ENCODE measurements around the gene PHACTR1.
"Not testable (repeated sequence)": the region's sequence is repeated elsewhere in the genome, so short reads cannot be mapped to it uniquely, and the experiment has no call there.

The PHACTR1 gene

DNA sequence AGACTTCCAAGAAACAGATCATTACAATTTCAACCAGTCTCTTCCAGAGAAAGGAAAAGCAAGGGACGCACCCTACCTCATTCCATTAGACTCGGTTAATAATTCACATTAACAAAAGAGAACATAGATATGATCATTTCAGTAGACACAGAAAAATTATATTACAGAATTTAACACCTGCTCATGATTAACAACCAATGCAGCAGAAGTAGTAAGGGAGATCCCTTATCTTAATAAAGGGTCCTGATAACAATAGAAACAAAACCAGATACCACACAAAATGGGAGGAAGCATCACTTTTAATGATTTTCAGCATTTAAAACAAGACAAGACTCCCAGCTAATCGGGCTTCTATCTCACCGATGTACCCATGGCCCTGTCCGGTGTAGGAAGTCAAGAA, 396.8 kb downstream of the PHACTR1 start:
- Histone ChIP-seq H3K4me1 (ENCODE audit: insufficient read depth, low read length) (no peaks in the 10 kb centered on the region), H3K36me3 (ENCODE audit: insufficient read depth, low read length) (no peaks in the 10 kb centered on the region), H3K27me3 (ENCODE audit: insufficient read depth, low read length) (no peaks in the 10 kb centered on the region), H2AFZ (ENCODE audit: low read depth, low read length) (no peak overlapping the region), H3K9me3 (ENCODE audit: low read length) (no peaks in the 10 kb centered on the region), H3K4me3 (ENCODE audit: low read length) (no peak overlapping the region)

DNA sequence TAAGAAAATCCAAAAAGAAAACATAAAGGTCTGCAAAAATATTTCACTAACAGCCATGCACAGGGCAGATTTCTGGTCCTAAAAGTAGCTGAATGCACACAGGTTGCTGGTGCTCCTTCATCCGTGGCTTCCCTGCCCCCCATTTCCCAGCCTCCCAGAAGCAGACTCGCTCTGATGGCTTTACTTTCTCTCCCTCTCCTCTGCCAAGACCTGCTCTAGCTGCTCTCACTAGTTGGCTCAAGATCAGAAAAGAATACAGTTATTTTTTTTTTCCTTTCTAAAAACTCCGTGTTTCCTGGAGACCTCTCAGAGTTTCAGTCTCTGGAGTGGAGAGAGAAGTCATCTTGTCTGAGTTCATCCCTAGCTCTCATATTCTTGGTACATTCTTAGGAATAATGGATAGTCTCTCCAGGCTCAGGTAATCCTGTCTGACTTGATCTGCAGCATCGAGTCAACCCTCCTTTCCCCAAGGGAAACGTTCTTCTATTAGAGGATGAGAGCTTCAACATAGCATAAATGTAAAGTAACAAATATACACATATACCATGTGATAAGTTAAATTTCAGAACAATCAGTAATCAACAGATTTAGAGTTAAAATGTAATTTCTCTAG, 397.5 kb downstream of the PHACTR1 start:
- no peaks in the 10 kb centered on the region for H3K36me3 ChIP-seq (ENCODE audit: insufficient read depth, low read length)
- no peaks in the 10 kb centered on the region for H3K9me3 ChIP-seq (ENCODE audit: low read length)
- no peak overlapping the region for H2AFZ ChIP-seq (ENCODE audit: low read depth, low read length)
- H3K4me1 ChIP-seq (ENCODE audit: insufficient read depth, low read length) = no peaks in the 10 kb centered on the region
- no peaks in the 10 kb centered on the region for H3K27me3 ChIP-seq (ENCODE audit: insufficient read depth, low read length)
- no peak overlapping the region for H3K4me3 ChIP-seq (ENCODE audit: low read length)

DNA sequence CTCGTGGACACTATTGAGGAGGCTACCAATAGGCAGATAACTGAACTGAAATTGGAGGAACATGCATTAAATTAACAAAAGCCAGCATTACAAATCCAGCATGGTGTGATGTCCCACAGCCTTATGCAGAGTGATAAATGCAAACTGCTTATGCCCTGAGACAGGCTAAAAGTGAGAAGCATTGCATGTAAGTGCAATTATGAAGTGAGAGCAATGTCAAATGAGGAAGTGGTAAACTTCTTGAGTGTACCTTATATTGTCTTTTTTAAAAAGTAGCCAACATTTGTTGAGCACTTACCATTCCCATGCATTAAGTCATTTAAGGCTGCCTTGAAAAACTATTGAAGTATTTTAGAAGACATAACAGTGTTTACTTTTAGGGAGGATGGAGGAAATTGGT, 399.6 kb downstream of the PHACTR1 start:
- no peak overlapping the region for H3K4me3 ChIP-seq (ENCODE audit: low read length)
- no peaks in the 10 kb centered on the region for H3K27me3 ChIP-seq (ENCODE audit: insufficient read depth, low read length)
- H3K36me3 ChIP-seq (ENCODE audit: insufficient read depth, low read length) = no peaks in the 10 kb centered on the region
- no peaks in the 10 kb centered on the region for H3K4me1 ChIP-seq (ENCODE audit: insufficient read depth, low read length)
- no peaks in the 10 kb centered on the region for H3K9me3 ChIP-seq (ENCODE audit: low read length)
- H2AFZ ChIP-seq (ENCODE audit: low read depth, low read length) = no peak overlapping the region

- no peaks in the 10 kb centered on the region for H3K36me3 ChIP-seq (ENCODE audit: insufficient read depth, low read length)
- H2AFZ ChIP-seq (ENCODE audit: low read depth, low read length) = no peak overlapping the region
- H3K27me3 ChIP-seq (ENCODE audit: insufficient read depth, low read length) = no peaks in the 10 kb centered on the region
- no peaks in the 10 kb centered on the region for H3K4me1 ChIP-seq (ENCODE audit: insufficient read depth, low read length)
- H3K9me3 ChIP-seq (ENCODE audit: low read length) = no peaks in the 10 kb centered on the region
- H3K4me3 ChIP-seq (ENCODE audit: low read length) = no peak overlapping the region
These were observed 401.0 kb downstream of the PHACTR1 start for GRCh38 chr6:13117570-13117969.

DNA sequence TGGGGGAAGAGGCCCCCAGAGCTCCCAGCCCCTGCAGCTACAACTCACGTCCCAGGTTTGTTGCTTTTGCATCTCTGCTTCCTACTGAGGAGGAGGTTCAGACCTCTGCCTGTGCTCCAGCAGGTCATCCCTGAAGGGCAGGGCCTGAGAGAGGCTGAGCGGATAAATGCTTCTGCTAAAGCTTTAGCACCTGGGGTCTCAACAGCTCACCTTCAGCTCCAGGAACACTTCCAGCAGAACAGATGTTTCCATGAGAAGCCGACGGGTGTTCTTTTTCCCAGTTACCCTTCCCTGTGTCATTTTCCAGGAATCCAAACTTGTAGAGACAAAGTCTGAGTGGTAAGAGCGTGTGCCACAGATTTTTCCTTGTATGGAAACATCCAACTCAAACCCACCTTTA, 403.0 kb downstream of the PHACTR1 start:
- Histone ChIP-seq H3K9me3 (ENCODE audit: low read length) (no peaks in the 10 kb centered on the region), H3K4me3 (ENCODE audit: low read length) (no peak overlapping the region), H3K27me3 (ENCODE audit: insufficient read depth, low read length) (no peaks in the 10 kb centered on the region), H3K36me3 (ENCODE audit: insufficient read depth, low read length) (no peaks in the 10 kb centered on the region), H2AFZ (ENCODE audit: low read depth, low read length) (no peak overlapping the region), H3K4me1 (ENCODE audit: insufficient read depth, low read length) (no peaks in the 10 kb centered on the region)

GRCh38 chr6:13120483-13121482, 404.2 kb downstream of the PHACTR1 start:
- H3K36me3 ChIP-seq (ENCODE audit: insufficient read depth, low read length) = no peaks in the 10 kb centered on the region
- H3K4me3 ChIP-seq (ENCODE audit: low read length) = no peak overlapping the region

GRCh38 chr6:13124131-13124530, 407.6 kb downstream of the PHACTR1 start:
- H3K36me3 ChIP-seq (ENCODE audit: insufficient read depth, low read length) = no peaks in the 10 kb centered on the region
- no peaks in the 10 kb centered on the region for H3K4me1 ChIP-seq (ENCODE audit: insufficient read depth, low read length)
- H2AFZ ChIP-seq (ENCODE audit: low read depth, low read length) = no peak overlapping the region

More at GRCh38 chr6:13120483-13121482, 404.2 kb downstream of the PHACTR1 start:
- no peak overlapping the region for H2AFZ ChIP-seq (ENCODE audit: low read depth, low read length)
- no peaks in the 10 kb centered on the region for H3K4me1 ChIP-seq (ENCODE audit: insufficient read depth, low read length)
- H3K27me3 ChIP-seq (ENCODE audit: insufficient read depth, low read length) = no peaks in the 10 kb centered on the region
- no peaks in the 10 kb centered on the region for H3K9me3 ChIP-seq (ENCODE audit: low read length)

DNA sequence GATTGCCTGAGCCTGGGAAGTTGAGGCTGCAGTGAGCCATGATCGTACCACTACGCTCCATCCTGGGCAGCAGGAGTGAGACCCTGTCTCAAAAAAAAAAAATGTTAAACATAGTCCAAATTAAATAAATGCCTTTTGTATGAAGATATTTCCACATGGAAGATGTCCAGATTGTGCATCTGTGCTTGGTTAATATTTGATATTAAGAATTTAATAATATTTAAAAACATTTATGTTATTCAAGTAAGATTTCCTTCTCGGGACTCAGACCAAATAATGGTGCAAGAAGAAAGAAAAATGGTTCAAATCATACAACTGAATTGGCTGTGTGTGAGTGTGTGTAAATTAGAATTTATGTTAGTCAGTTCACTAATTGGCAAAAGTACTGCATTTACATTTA, 409.3 kb downstream of the PHACTR1 start:
- Histone ChIP-seq H3K27me3 (ENCODE audit: insufficient read depth, low read length) (no peaks in the 10 kb centered on the region), H3K36me3 (ENCODE audit: insufficient read depth, low read length) (no peaks in the 10 kb centered on the region), H3K4me3 (ENCODE audit: low read length) (no peak overlapping the region)

More at GRCh38 chr6:13124131-13124530, 407.6 kb downstream of the PHACTR1 start:
- no peaks in the 10 kb centered on the region for H3K27me3 ChIP-seq (ENCODE audit: insufficient read depth, low read length)
- H3K9me3 ChIP-seq (ENCODE audit: low read length) = no peaks in the 10 kb centered on the region
- no peak overlapping the region for H3K4me3 ChIP-seq (ENCODE audit: low read length)

GRCh38 chr6:13131935-13132661, 415.5 kb downstream of the PHACTR1 start:
- Histone ChIP-seq H3K9me3 (ENCODE audit: low read length) (no peaks in the 10 kb centered on the region), H3K4me1 (ENCODE audit: insufficient read depth, low read length) (no peaks in the 10 kb centered on the region), H3K36me3 (ENCODE audit: insufficient read depth, low read length) (no peaks in the 10 kb centered on the region), H2AFZ (ENCODE audit: low read depth, low read length) (no peak overlapping the region), H3K4me3 (ENCODE audit: low read length) (no peak overlapping the region), H3K27me3 (ENCODE audit: insufficient read depth, low read length) (no peaks in the 10 kb centered on the region)

More for the DNA sequence above, 409.3 kb downstream of the PHACTR1 start:
- Histone ChIP-seq H3K4me1 (ENCODE audit: insufficient read depth, low read length) (no peaks in the 10 kb centered on the region), H2AFZ (ENCODE audit: low read depth, low read length) (no peak overlapping the region), H3K9me3 (ENCODE audit: low read length) (no peaks in the 10 kb centered on the region)

GRCh38 chr6:13133894-13134293, 417.3 kb downstream of the PHACTR1 start:
- not testable (repeated sequence) for H3K4me3 ChIP-seq (ENCODE audit: low read length); H3K9me3 ChIP-seq (ENCODE audit: low read length); H3K27me3 ChIP-seq (ENCODE audit: insufficient read depth, low read length); H2AFZ ChIP-seq (ENCODE audit: low read depth, low read length); H3K36me3 ChIP-seq (ENCODE audit: insufficient read depth, low read length); H3K4me1 ChIP-seq (ENCODE audit: insufficient read depth, low read length)

DNA sequence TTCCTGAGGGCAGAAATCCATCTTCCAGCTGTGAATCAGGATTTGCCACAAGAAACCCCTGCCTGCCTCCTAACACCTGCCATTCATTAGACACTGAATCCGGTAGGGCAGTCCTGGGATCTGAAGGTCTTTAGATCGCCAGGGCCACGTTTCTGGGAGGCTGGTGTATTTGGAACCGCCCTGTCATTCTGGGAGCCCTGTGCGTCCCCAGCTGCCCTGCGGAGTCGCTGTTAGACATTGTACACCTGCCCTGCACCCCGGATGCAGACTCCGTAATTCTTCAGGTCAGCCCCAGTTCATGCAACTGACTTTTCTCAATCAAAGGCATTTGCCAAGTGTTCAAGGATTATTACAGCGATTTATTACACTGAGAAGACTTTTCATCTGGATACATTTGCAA, 418.6 kb downstream of the PHACTR1 start:
- Histone ChIP-seq H2AFZ (ENCODE audit: low read depth, low read length) (no peak overlapping the region), H3K36me3 (ENCODE audit: insufficient read depth, low read length) (no peaks in the 10 kb centered on the region), H3K4me3 (ENCODE audit: low read length) (no peak overlapping the region), H3K9me3 (ENCODE audit: low read length) (no peaks in the 10 kb centered on the region), H3K27me3 (ENCODE audit: insufficient read depth, low read length) (no peaks in the 10 kb centered on the region), H3K4me1 (ENCODE audit: insufficient read depth, low read length) (no peaks in the 10 kb centered on the region)

- no peaks in the 10 kb centered on the region for H3K27me3 ChIP-seq (ENCODE audit: insufficient read depth, low read length)
- H3K4me1 ChIP-seq (ENCODE audit: insufficient read depth, low read length) = no peaks in the 10 kb centered on the region
These were observed 422.6 kb downstream of the PHACTR1 start for GRCh38 chr6:13139119-13139518.

DNA sequence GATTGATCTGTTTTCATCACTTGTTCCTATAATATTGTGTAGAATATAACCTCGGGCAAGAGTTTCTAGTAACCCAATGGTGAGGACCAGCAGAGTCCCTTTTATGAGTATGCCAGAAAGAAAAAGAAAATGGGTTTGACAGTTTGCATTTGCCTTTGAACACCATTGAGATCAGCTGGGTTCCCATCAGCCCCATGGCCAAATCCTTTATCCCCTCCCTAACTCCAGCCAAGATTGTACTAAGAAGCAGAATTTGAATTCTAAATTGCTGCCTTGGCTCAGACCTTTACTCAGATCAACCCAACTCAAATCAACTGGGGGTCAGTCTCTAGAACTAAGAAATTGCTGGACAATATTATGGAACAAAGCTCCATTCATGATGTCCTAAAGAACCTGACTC, 424.4 kb downstream of the PHACTR1 start:
- no peak overlapping the region for H3K4me3 ChIP-seq (ENCODE audit: low read length)
- no peaks in the 10 kb centered on the region for H3K4me1 ChIP-seq (ENCODE audit: insufficient read depth, low read length)
- H3K27me3 ChIP-seq (ENCODE audit: insufficient read depth, low read length) = no peaks in the 10 kb centered on the region
- H3K36me3 ChIP-seq (ENCODE audit: insufficient read depth, low read length) = no peaks in the 10 kb centered on the region
- no peak overlapping the region for H2AFZ ChIP-seq (ENCODE audit: low read depth, low read length)
- no peaks in the 10 kb centered on the region for H3K9me3 ChIP-seq (ENCODE audit: low read length)

More at GRCh38 chr6:13139119-13139518, 422.6 kb downstream of the PHACTR1 start:
- Histone ChIP-seq H3K9me3 (ENCODE audit: low read length) (no peaks in the 10 kb centered on the region), H3K4me3 (ENCODE audit: low read length) (no peak overlapping the region), H2AFZ (ENCODE audit: low read depth, low read length) (no peak overlapping the region), H3K36me3 (ENCODE audit: insufficient read depth, low read length) (no peaks in the 10 kb centered on the region)

Measured in neuron (in vitro differentiated cells).